ENCODE measurements around the gene CFP. TPM values are rescaled to one million over a fixed set of nuclear protein-coding genes. Genes with fewer than 3 reads are reported as not detected.
A peak's percentile ranks its signal among the peaks of the same experiment; 100 is the strongest.
"Not testable (repeated sequence)": the region's sequence is repeated elsewhere in the genome, so short reads cannot be mapped to it uniquely, and the experiment has no call there.

CFP gene
- total RNA-seq, result 0.82 TPM

DNA sequence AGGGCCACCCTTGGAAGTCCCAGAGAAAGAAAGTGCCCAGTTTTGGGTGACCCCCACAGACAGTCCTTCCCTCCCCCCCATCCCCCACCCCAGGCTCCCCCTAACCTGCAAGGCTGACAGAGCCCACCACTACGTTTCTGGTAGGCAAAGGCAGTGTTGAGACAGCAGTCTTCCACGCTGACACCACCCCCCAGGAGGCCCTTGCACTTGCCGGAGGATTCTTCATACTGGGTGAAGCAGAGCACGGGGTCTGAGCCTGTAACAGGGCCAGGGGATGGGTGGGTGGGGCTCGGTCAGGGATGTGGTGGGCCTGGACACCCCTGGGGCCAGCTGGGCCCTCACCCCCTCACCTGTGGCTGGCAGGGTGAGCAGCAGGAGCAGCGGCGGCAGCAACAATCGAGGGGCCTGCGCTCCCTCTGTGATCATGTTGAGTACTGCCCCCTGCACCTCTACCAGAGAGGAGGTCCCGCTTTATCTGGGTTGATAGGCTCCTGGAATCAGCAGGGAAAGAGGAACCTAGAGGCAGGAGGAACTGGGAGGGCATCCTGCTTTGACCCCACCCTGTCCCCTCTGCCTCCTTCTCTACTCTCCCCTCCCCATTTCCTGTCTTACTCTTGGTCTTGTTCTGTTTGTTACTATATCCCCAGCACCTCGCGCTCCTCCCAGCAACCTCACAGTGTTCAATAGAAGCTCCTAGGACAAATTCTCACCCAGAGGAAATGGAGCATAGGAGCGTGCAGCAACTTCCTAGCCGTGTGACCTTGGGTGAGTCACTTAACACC lies at the start of gene CFP:
Gene CFP (minus strand): TSS at position 512 of the 782 bp plus-strand sequence. CDS start 86 bp downstream, at position 426.
- FAIRE-seq, result no peak
- no peak for DNase-seq (ENCODE audit: low spot score in 2 of 2)

DNA sequence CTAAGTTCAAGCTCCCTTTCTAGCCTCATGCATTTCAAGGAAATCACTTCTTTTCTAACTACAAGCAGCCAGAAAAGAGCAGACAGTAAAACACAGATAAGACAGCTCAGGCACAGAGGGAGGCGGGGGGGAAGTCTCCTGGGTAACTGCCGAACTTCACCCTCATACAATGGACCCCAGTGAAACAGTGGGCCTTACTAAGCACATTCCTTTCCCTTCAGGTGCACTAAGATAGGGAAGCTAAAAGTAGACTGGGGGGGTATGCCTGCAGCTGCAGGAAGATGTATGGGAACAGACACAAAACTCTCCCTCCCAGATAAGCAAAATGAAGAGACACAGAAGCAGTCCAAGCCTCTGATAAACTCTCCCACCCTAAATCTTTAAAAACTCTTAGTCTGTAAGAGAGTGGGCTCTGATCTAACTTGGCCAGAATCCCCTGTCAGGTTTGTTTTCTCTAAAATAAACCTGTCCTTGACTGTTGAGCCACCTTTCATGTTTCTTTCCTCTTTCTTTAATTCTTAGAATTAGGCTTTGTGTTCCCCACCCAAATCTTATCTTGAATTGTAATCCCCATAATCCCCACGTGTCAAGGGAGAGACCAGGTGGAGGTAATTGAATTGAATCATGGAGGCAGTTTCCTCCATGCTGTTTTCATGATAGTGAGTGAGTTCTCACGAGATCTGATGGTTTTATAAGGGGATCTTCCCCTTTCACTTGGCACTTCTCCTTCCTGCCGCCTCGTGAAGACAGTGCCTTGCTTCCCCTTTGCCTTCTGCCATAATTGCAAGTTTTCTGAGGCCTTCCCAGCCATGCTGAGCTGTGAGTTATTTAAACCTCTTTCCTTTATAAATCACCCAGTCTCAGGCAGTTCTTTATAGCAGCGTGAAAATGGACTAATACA lies 46.5 kb upstream of the CFP start:
- FAIRE-seq; DNase-seq (ENCODE audit: low spot score in 2 of 2): not testable (repeated sequence)

DNA sequence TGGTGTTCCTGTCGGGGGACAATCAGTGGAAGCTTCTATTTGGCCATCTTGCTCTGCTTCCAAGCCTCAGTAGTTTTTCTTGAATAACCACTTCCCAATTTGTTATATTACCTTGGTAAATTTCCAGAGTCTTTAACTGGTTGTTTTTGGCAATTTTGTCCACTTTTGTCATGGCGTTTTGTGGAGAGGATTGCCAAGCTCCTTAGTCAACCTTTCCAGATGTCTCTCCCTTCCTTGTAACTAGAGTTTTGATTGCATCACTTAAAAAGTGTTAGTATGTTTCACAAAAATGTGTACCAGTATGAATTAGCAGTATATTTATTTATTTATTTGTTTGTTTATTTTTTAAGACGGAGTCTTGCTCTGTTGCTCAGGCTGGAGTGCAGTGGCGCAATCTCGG lies 45.0 kb upstream of the CFP start:
- DNase-seq (ENCODE audit: low spot score in 2 of 2) (no peak), FAIRE-seq (no peak)

DNA sequence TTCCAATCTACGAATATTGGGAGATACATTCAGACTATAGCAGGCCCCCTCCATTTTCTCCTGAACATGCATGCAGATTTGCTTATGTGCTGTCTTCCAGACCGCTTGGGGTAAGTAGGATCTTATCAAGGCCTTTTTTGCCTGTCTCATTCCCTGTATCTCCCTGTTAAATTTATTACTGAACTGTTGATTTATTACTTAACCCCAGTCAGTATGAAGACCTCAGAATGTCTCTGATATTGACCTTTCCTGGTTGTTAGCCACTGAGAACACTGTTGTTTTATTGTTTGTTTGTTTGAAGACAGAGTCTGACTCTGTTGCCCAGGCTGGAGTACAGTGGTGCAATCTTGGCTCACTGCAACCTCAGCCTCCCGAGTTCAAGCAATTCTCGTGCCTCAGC lies 36.1 kb upstream of the CFP start:
- DNase-seq (ENCODE audit: low spot score in 2 of 2); FAIRE-seq: not testable (repeated sequence)

DNA sequence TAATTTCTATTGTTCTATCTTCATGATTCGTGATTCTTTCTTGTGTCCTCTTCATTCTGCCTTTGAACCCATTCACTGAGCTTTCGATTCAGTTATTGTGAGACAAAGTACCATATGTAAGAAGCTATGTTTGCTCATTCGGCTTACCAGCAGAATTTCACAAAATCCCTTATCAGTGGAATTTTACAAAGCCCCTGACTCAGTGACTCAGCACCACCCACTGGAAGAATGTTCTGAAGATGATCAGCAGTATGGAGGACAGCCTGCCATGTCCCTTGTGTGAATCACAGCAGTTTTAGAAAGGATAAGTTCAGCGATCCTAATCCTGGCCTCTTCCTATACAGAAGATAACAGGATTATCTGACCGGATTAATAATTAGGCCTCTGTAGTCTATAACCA lies 35.0 kb upstream of the CFP start:
- no peak for DNase-seq (ENCODE audit: low spot score in 2 of 2)
- FAIRE-seq, result no peak

DNA sequence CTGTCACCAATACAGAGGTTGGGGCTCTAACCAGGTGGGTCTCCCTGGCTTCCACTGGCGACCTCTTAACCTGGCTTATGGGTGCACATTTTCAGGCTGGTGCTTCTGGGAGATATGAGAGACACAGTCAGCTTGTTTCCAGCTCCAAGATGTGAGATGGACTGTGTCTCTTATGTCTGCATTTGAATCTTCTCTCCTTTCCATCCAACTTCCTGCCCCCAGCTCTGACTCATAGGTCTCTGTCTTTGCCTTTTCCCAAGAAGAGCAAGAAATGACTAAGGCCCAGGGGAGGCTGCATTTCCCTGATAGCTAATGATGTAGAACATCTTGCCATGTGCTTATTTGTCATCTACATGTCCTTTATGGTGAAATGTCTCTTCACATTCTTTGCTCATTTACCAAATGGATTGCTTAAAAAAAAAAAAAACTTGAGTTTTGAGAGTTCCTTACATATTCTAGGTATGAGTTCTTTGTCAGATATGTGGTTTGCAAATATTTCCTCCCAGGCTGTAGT lies 32.5 kb upstream of the CFP start:
- no peak for DNase-seq (ENCODE audit: low spot score in 2 of 2)
- FAIRE-seq, result no peak

DNA sequence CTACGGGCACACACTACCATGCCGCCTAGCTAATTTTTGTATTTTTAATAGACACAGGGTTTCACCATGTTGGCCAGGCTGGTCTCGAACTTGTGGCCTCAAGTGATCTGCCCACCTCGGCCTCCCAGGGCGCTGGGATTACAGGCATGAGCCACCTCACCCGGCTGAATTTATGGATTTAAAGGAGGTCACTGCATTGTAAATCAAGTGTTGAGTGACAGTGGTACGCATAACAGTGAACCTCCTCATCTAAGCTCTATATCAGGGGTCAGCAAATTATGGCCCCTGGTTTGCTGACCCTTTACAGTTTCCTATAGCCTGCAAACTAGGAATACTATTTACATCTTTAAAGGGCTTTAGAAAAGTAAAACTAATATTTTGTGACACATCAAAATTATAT lies 31.8 kb upstream of the CFP start:
- FAIRE-seq (no peak), DNase-seq (ENCODE audit: low spot score in 2 of 2) (no peak)

- DNase-seq (ENCODE audit: low spot score in 2 of 2) (no peak), FAIRE-seq (no peak)
Observed at GRCh38 chrX:47659421-47659726, 29.6 kb upstream of the CFP start.

DNA sequence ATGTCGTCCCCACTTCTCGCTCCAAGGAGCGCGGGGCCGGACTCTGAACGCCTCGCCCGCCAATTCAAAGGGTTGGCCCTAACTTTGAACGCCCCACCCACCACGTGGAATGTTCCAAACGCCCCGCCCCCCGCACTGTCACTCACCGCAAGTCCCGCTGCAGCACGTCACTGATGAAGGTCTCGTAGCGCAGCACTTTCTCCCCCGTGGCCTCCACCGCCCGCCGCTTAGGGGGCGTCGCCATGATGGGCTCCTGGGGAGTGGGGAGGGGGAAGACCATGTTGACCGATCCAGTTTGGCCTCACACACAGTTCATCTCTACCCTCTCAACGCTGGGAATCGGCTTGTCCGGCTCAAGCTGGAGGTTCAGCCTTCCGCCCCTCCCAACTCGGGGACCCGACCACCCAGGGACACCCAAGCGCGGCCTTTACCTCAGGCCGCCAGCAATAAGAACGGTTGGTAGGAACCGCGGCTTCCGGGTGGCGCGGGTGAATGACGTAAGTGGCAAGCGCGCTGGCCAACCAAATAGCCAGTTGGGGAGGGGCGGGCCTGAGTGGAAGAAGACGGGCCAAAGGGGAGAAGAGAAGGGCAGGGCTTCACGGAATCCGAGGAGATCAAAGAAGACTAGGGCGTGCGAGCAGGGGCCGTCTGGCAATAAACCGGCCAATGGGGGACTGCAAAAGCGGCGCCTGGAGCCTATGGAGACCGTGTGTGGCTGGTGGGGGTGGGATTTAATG lies 29.1 kb upstream of the CFP start, which contains the start of gene UXT:
Gene UXT (minus strand): TSS at position 497 of the 737 bp plus-strand sequence. CDS start 253 bp downstream, at position 244.
- peak; percentile 55 to 72 for DNase-seq (ENCODE audit: low spot score in 2 of 2)
- no peak for FAIRE-seq

DNA sequence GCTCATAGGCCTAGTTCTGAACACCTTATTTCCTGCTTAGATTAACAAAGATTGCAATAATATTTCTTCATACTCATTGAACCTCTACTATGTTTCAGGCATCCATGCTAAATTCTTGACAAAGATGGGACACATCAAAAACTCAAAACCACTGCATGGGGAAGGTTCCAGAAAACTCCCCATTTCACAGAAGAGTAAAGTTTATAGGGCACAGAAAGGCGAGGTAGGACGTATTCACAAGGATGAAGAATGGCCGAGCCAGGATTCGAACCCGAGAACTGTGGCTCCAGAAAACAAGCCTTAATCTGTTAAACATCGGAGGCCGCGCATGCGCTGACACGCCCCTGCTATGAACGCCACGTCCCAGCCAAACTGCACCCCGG lies 28.6 kb upstream of the CFP start:
- FAIRE-seq (no peak), DNase-seq (ENCODE audit: low spot score in 2 of 2) (no peak)

DNA sequence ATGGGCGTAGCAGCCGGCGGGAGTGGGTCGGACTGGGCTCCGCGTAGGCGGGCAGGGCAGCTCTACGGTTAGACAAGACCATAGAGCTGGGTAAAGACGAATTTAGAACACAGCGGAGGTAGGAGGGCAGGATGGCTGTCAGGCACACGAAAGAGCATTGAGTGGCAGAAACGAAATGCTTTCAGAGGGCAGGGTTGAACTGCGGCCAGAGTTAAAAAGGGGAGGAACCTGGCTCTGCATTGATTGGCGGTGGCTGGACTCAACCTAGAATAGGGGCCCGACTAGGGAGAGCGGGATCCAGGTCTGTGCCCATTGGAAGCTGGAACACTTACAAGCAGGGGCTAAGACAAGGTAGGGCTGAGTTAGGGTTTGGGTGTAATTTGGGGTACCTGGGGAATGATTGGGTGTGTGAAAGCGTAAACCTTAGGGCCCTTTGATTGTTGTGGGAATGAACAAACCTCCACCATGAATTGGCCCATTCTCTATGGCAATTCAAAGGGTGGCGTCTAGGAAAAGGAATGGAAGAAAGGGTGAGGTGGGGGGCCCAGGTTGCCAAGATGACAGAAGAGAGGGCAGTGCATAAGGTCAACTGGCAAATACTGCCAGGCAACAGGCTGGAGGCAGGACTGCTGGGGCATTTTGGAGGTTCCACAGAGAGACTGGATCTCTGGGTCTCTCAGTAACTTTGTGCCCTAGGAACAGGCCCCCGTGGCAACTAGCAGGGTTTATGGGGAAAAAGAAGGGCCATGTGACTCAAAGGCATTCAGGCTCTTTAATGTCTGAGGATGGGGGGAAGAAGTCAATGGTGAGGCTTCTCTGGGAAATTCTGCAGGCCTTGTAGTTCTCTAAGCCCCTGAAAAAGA lies 21.5 kb upstream of the CFP start:
- FAIRE-seq, result no peak

DNA sequence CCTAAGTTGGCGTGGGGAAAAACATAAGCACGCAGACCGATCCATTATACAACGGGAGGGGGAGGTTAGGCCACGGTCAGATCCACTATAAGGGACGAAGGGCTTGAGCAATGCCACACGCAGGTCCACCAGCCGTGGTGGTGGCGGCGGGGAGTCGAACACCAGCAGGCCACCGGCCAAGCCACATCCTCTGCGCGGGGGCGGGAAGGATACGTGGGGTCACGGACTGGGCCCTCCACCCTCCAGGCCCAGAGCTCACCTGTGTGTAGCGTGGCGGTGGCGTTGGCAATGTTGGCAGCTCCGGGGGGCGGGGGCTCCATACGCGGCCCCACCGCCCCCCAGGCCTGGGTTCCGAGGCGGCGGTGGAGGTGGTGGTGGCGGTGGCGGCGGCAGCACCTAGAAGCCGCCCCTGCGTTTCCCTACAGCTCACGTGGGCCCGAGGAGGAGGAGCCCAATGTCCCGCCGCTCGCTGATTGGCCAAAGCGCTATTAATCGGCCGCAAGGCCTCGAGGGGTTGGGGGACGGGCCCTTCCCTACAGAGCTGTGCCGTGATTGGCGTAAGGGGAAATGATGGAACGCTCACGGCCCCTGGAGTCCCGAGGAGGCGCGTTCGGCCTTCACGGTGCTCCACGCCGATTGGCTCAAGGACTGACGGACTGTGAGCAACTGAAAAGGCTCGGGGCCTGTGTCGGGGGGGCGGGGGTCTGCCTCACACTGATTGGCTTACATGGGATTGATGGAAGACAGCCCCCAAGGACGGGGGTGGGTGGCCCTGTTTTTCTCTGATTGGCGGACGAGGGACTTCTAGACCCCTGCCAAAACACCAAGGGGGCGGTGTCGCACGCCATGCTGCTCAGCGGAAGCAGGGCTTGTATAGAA lies 20.7 kb upstream of the CFP start, which contains the start of gene ELK1:
Gene ELK1 (minus strand): TSS at position 400 of the 879 bp plus-strand sequence. CDS start 9,122 bp downstream, outside the sequence.
- DNase-seq (ENCODE audit: low spot score in 2 of 2), result peak; percentile 85 to 86
- FAIRE-seq, result peak; percentile 24

More for the DNA sequence above, 21.5 kb upstream of the CFP start:
- no peak for DNase-seq (ENCODE audit: low spot score in 2 of 2)

DNA sequence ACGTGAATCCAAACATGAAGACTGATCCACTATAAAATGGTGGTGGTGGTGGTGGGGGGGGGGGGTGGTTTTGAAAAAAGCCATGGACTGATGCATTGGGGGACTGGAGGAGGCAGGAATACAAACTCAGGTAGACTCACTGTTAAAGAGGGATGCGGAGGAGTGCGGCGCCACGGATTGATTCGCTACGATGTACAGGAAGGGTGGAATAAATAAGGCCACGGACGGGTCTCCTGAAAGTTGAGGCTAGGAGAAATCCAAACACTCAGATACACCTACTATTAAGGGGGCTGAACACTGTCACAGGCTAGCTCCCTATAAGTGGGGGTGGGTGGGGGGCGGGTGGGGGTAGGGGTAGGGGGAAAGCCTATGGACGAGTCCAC lies 20.0 kb upstream of the CFP start:
- no peak for DNase-seq (ENCODE audit: low spot score in 2 of 2)
- FAIRE-seq, result no peak

DNA sequence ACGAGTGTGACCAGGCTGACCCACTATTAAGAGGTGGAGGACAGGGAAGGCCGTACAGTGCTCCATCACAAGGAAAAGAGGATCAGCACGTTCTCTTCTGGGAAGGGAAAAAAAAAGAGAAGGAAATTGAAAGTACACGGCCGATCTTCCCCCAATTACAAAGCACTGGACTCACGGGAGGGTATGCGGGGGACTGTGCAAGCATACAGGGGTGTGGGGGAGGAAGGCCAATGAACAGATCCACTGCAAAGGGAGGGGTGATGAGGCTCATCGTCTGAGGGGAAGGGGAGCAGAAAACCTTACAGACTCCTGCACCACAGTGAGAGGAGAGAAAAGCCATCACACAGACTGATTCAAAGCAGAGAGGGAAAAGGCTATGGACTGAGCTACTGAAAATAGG lies 19.5 kb upstream of the CFP start:
- no peak for FAIRE-seq

GRCh38 chrX:47648376-47648775 lies 18.6 kb upstream of the CFP start:
- DNase-seq (ENCODE audit: low spot score in 2 of 2), result no peak
- no peak for FAIRE-seq

More for the DNA sequence above, 19.5 kb upstream of the CFP start:
- DNase-seq (ENCODE audit: low spot score in 2 of 2), result no peak

- FAIRE-seq (no peak), DNase-seq (ENCODE audit: low spot score in 2 of 2) (no peak)
Observed at GRCh38 chrX:47646636-47647035, 16.9 kb upstream of the CFP start.

DNA sequence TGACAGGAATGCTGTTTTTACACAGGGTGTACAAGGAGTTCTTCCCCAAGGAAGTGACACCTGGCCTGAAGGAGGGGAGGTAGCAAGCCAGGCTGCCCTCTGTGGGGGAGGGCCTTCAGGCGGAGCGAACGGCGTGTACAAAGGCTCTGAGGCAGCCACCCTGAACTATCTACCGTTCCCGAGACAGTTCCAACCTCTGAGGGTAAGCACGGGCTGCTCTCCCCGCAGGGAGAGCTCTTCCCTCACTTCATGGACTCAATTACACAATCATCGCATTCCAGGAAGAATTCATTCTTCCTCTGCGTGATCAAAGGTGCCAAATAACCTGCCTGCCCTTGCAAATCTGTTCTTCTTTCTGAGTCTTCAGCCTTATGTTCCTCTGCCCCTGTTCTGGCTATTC lies 15.8 kb upstream of the CFP start:
- FAIRE-seq (no peak), DNase-seq (ENCODE audit: low spot score in 2 of 2) (no peak)

GRCh38 chrX:47644557-47645091 lies 14.9 kb upstream of the CFP start:
- FAIRE-seq (no peak), DNase-seq (ENCODE audit: low spot score in 2 of 2) (no peak)

All from frontal cortex (tissue), 4 donors.